RWPE2 (cell line): ENCODE data around the gene TRAPPC3.
A peak's percentile ranks its signal among the peaks of the same experiment; 100 is the strongest.

ENCODE experiments used
- ATAC-seq: fragments of 200-7000 bp; cut with Tn5 transposase; 3 replicates; pipeline ENCODE4 v1.9.1; 2021; ENCODE audit warnings: low read depth
- DNase-seq: peaks from one replicate; pipeline ENCODE4 v3.0.0-alpha.2; 2020; ENCODE audit warnings: low spot score
- H3K27ac ChIP-seq: fragments of 450-650 bp; 2 replicates; pipeline ENCODE4 v1.5.1; 2017; ENCODE audit warnings: mild to moderate bottlenecking; ENCODE audit not compliant: poor library complexity, severe bottlenecking
- H3K27me3 ChIP-seq: fragments of 250-450 bp; sonication (Bioruptor Pico); 2 replicates; pipeline ENCODE4 v1.5.1; 2021; ENCODE audit warnings: mild to moderate bottlenecking, moderate library complexity; ENCODE audit not compliant: insufficient read depth, poor library complexity, severe bottlenecking
- H3K36me3 ChIP-seq: fragments of 250-450 bp; sonication (Bioruptor Pico); 2 replicates; pipeline ENCODE4 v1.5.1; 2020; ENCODE audit warnings: low read depth, mild to moderate bottlenecking, moderate library complexity
- H3K4me1 ChIP-seq: fragments of 250-450 bp; sonication (Bioruptor Pico); 2 replicates; pipeline ENCODE4 v1.5.1; 2021; ENCODE audit warnings: mild to moderate bottlenecking, moderate library complexity; ENCODE audit not compliant: insufficient read depth, poor library complexity, severe bottlenecking
- H3K4me3 ChIP-seq: fragments of 250-450 bp; sonication (Bioruptor Pico); 2 replicates; pipeline ENCODE4 v1.5.1; 2021; ENCODE audit warnings: mild to moderate bottlenecking, moderate library complexity; ENCODE audit not compliant: severe bottlenecking
- H3K9me3 ChIP-seq: fragments of 250-450 bp; sonication (Bioruptor Pico); 2 replicates; pipeline ENCODE4 v1.5.1; 2021; ENCODE audit warnings: mild to moderate bottlenecking, moderate library complexity; ENCODE audit not compliant: severe bottlenecking
- TF ChIP-seq, protein P1 (sequence below): fragments of 450-650 bp; IDR thresholded peaks from one replicate; pipeline ENCODE4 v1.5.1; 2017; ENCODE audit warnings: mild to moderate bottlenecking, moderate library complexity; ENCODE audit not compliant: poor library complexity, severe bottlenecking

The TRAPPC3 gene

DNA sequence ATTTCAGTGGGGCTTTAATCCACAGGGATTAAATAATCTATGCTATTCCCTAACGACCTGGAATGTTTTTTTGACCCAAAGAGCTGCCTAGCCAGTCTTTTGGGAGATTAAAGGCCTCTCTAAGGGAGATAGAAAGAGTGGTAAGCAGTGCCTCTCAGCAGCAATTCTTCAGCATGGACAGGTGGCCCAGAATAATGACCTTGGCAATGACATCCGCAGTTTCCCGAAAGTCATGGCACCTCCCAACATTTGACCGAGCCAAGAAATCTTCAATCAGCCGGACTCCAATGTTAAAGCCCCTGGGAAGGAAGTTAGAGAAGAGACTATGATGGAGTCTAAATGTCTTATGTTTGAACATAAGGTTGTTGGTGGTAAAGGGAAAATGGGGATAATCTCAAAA lies 9.8 kb downstream of the TRAPPC3 start:
- H3K36me3 ChIP-seq = peaks cover 54% of the 10 kb centered on the region
- H3K4me1 ChIP-seq = peaks cover 28% of the 10 kb centered on the region
- ATAC-seq (no peak), DNase-seq (no peak)
- H3K4me3 ChIP-seq = no peak overlapping the region
- no peaks in the 10 kb centered on the region for H3K27me3 ChIP-seq
- no peaks in the 10 kb centered on the region for H3K9me3 ChIP-seq
- H3K27ac ChIP-seq = peak overlapping the region; percentile 53
- TF ChIP-seq, protein P1, sequence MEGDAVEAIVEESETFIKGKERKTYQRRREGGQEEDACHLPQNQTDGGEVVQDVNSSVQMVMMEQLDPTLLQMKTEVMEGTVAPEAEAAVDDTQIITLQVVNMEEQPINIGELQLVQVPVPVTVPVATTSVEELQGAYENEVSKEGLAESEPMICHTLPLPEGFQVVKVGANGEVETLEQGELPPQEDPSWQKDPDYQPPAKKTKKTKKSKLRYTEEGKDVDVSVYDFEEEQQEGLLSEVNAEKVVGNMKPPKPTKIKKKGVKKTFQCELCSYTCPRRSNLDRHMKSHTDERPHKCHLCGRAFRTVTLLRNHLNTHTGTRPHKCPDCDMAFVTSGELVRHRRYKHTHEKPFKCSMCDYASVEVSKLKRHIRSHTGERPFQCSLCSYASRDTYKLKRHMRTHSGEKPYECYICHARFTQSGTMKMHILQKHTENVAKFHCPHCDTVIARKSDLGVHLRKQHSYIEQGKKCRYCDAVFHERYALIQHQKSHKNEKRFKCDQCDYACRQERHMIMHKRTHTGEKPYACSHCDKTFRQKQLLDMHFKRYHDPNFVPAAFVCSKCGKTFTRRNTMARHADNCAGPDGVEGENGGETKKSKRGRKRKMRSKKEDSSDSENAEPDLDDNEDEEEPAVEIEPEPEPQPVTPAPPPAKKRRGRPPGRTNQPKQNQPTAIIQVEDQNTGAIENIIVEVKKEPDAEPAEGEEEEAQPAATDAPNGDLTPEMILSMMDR = no peak

DNA sequence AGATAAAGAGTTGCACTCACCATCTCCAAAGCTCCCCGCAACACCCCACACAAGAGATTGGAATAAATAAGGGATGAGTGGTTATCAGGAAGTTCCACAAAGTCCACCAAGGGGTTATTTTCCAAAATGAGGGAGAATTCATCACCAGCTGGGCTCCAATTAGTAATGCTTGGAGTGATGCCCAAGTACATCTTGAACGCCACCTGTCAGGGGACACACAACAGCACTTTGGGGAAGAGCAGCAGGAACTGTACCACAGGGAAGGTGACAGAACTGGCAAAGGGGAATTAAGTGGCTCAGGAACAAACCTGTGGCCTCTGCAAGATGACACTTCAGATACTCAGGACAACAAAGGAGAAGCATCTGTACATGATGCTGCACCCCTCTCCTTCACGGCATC lies 11.5 kb downstream of the TRAPPC3 start:
- Histone ChIP-seq H3K36me3 (peaks cover 43% of the 10 kb centered on the region), H3K27me3 (no peaks in the 10 kb centered on the region), H3K9me3 (no peaks in the 10 kb centered on the region), H3K27ac (peak overlapping the region; percentile 76), H3K4me3 (no peak overlapping the region), H3K4me1 (peaks cover 40% of the 10 kb centered on the region)
- ATAC-seq (no peak), DNase-seq (no peak)
- TF ChIP-seq, protein P1 = no peak

- Histone ChIP-seq H3K27ac (peak overlapping the region; percentile 76), H3K27me3 (no peaks in the 10 kb centered on the region), H3K4me1 (peaks cover 40% of the 10 kb centered on the region), H3K36me3 (peaks cover 38% of the 10 kb centered on the region), H3K4me3 (no peak overlapping the region), H3K9me3 (no peaks in the 10 kb centered on the region)
- DNase-seq = no peak
- TF ChIP-seq, protein P1 = no peak
- no peak for ATAC-seq
Measured at GRCh38 chr1:36137226-36137625, 12.1 kb downstream of the TRAPPC3 start.

GRCh38 chr1:36136535-36136934 lies 12.8 kb downstream of the TRAPPC3 start:
- H3K4me1 ChIP-seq = peaks cover 40% of the 10 kb centered on the region
- H3K4me3 ChIP-seq = no peak overlapping the region
- peak overlapping the region; percentile 76 for H3K27ac ChIP-seq
- peaks cover 37% of the 10 kb centered on the region for H3K36me3 ChIP-seq
- TF ChIP-seq, protein P1 = no peak
- no peak for DNase-seq
- ATAC-seq = peak; percentile 50
- H3K9me3 ChIP-seq = no peaks in the 10 kb centered on the region
- H3K27me3 ChIP-seq = no peaks in the 10 kb centered on the region

DNA sequence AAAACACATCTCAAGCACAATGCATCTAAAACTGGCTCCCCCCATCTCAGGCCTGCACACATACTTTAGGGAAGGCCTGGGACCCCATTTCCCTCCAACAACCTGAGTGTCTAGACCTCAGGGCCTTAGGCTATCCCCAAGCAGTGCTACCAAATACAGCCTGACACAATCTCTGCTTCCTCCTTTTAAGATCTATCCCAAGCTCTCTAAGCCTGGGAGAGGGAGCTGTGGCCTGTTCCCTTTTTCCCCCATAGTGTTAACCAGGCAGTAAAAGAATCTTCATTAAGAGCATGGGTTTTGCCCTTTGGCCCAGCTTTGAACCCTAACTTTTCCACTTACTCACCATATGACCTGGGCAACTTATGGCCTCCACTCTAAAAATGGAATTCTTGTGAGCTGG lies 13.5 kb downstream of the TRAPPC3 start:
- no peak for DNase-seq
- peaks cover 36% of the 10 kb centered on the region for H3K4me1 ChIP-seq
- H3K9me3 ChIP-seq = no peaks in the 10 kb centered on the region
- H3K27me3 ChIP-seq = no peaks in the 10 kb centered on the region
- peaks cover 32% of the 10 kb centered on the region for H3K36me3 ChIP-seq
- TF ChIP-seq, protein P1 = no peak
- no peak for ATAC-seq
- H3K27ac ChIP-seq = peak overlapping the region; percentile 76
- H3K4me3 ChIP-seq = no peak overlapping the region
